Anterior cingulate cortex (tissue), 58 donors: ENCODE measurements around the gene ZNF888.
A peak's percentile ranks its signal among the peaks of the same experiment; 100 is the strongest.
"Not testable (repeated sequence)": the region's sequence is repeated elsewhere in the genome, so short reads cannot be mapped to it uniquely, and the experiment has no call there.

ENCODE experiments used
- DNase-seq, 58 donors: peaks; one replicate each; lab custom pipeline; 2025; lab: John Stamatoyannopoulos, UW

The ZNF888 gene

GRCh38 chr19:52942386-52943133, 19.3 kb upstream of the ZNF888 start:
- DNase-seq: peak in 55 of 58 donors; percentile 9 to 86 (median 71)

GRCh38 chr19:52941941-52942385, 18.7 kb upstream of the ZNF888 start:
- peak in 1 of 58 donors; percentile 3 for DNase-seq

- DNase-seq: not testable (repeated sequence)
These were observed 18.3 kb upstream of the ZNF888 start for GRCh38 chr19:52941523-52941922.

- not testable (repeated sequence) for DNase-seq
These were observed 17.7 kb upstream of the ZNF888 start for GRCh38 chr19:52940905-52941304.

GRCh38 chr19:52938761-52939160, 15.5 kb upstream of the ZNF888 start:
- no peak for DNase-seq

- DNase-seq: no peak
These were observed 13.7 kb upstream of the ZNF888 start for GRCh38 chr19:52936954-52937325.

- DNase-seq: peak in 2 of 58 donors; percentile 1 to 22
These were observed 13.1 kb upstream of the ZNF888 start for GRCh38 chr19:52936151-52936953.

GRCh38 chr19:52935434-52935833, 12.2 kb upstream of the ZNF888 start:
- peak in 2 of 58 donors; percentile 2 to 5 for DNase-seq

- DNase-seq: not testable (repeated sequence)
These were observed 1.4 kb upstream of the ZNF888 start for GRCh38 chr19:52924641-52925040.

GRCh38 chr19:52923778-52924593, 758 bp upstream of the ZNF888 start:
- DNase-seq: peak in 20 of 58 donors; percentile 0 to 20 (median 9)

GRCh38 chr19:52917531-52917930, 5.7 kb downstream of the ZNF888 start:
- DNase-seq: no peak

GRCh38 chr19:52910648-52911047, 12.6 kb downstream of the ZNF888 start:
- DNase-seq: no peak

- not testable (repeated sequence) for DNase-seq
These were observed 19.0 kb downstream of the ZNF888 start for GRCh38 chr19:52904052-52904780.

- DNase-seq: no peak
These were observed 21.4 kb downstream of the ZNF888 start for GRCh38 chr19:52901842-52902241.

GRCh38 chr19:52898596-52898995, 24.6 kb downstream of the ZNF888 start:
- DNase-seq: not testable (repeated sequence)

GRCh38 chr19:52898101-52898500, 25.1 kb downstream of the ZNF888 start:
- DNase-seq: peak in 4 of 58 donors; percentile 2 to 23 (median 16)

- peak; percentile 43 to 98 (median 92) for DNase-seq
These were observed 25.9 kb downstream of the ZNF888 start, which contains the start of gene ZNF320 for GRCh38 chr19:52897138-52897935. TSS of gene ZNF320 (minus strand) at chr19:52897635. CDS start at chr19:52890255, 7,380 bp downstream.

- DNase-seq: peak in 7 of 58 donors; percentile 12 to 30 (median 16)
These were observed 26.6 kb downstream of the ZNF888 start for GRCh38 chr19:52896431-52897137.
